PC-3 (cell line): Measurements from ENCODE around the gene ATG7. TPM values are rescaled to one million over a fixed set of nuclear protein-coding genes. Genes with fewer than 3 reads are reported as not detected.

Source experiments
- ATAC-seq: fragments of 200-7000 bp; cut with Tn5 transposase; 2 replicates; pipeline ENCODE4 v1.9.1; 2020; ENCODE audit warnings: mild to moderate bottlenecking, moderate library complexity
- BruUV-seq: library from RNA; stranded (reverse); fragments of 400-500 nt; replicated peaks from 2 replicates; lab custom pipeline; 2021; lab: Mats Ljungman, UMichigan
- CTCF ChIA-PET: fragments of 300-600 bp; sonication (Branson Sonifier 250); formaldehyde crosslinking; loops from one replicate; lab custom pipeline; 2022; ENCODE audit warnings: antibody characterized with exemption; lab: Charles Lee
- POLR2A ChIA-PET: fragments of 300-600 bp; sonication (Branson Sonifier 250); formaldehyde crosslinking; loops from one replicate; lab custom pipeline; 2022; ENCODE audit warnings: antibody characterized with exemption; ENCODE audit not compliant: unreplicated experiment; lab: Charles Lee
- DNase-seq: peaks from one replicate; pipeline ENCODE4 v3.0.0-alpha.2; 2015
- H2AFZ ChIP-seq: fragments of 300-600 bp; sonication (generic); 2 replicates; pipeline ENCODE4 v1.6.0; 2016; ENCODE audit warnings: antibody characterized with exemption, low read length
- H3F3A ChIP-seq: fragments of 300-600 bp; sonication (generic); one replicate; pipeline ENCODE4 v1.6.0; 2017; ENCODE audit warnings: antibody characterized with exemption, low read length, control low read depth, mild to moderate bottlenecking; ENCODE audit not compliant: unreplicated experiment
- H3K27ac ChIP-seq: fragments of 300-600 bp; sonication (generic); 2 replicates; pipeline ENCODE4 v1.5.1; 2016; ENCODE audit warnings: mild to moderate bottlenecking, low read length
- H3K27me3 ChIP-seq: fragments of 300-600 bp; sonication (generic); 2 replicates; pipeline ENCODE4 v1.6.1; 2016; ENCODE audit warnings: low read length, mixed read lengths
- H3K36me3 ChIP-seq: fragments of 300-600 bp; sonication (generic); 2 replicates; pipeline ENCODE4 v1.6.1; 2016; ENCODE audit warnings: low read depth, mixed run types, low read length, mixed read lengths
- H3K4me1 ChIP-seq: fragments of 300-600 bp; sonication (generic); 2 replicates; pipeline ENCODE4 v1.5.1; 2016; ENCODE audit warnings: low read length; ENCODE audit not compliant: insufficient read depth
- H3K4me2 ChIP-seq: fragments of 300-600 bp; sonication (generic); 2 replicates; pipeline ENCODE4 v1.6.0; 2016; ENCODE audit warnings: low read length
- H3K4me3 ChIP-seq: fragments of 300-600 bp; sonication (generic); 2 replicates; pipeline ENCODE4 v1.5.1; 2016; ENCODE audit warnings: mild to moderate bottlenecking, low read length, mixed read lengths
- H3K79me2 ChIP-seq: fragments of 300-600 bp; sonication (generic); 2 replicates; pipeline ENCODE4 v1.6.1; 2017; ENCODE audit warnings: low read length, mixed read lengths
- H3K9ac ChIP-seq: fragments of 300-600 bp; sonication (generic); 2 replicates; pipeline ENCODE4 v1.6.0; 2016; ENCODE audit warnings: mild to moderate bottlenecking, low read length
- H3K9me2 ChIP-seq: fragments of 300-600 bp; sonication (generic); replicated peaks from 2 replicates; pipeline ENCODE4 v1.6.1; 2016; ENCODE audit warnings: mixed run types, low read length, mixed read lengths
- H3K9me3 ChIP-seq: fragments of 300-600 bp; sonication (generic); 2 replicates; pipeline ENCODE4 v1.6.1; 2016; ENCODE audit warnings: low read length, mixed read lengths
- H4K20me1 ChIP-seq: fragments of 300-600 bp; sonication (generic); 2 replicates; pipeline ENCODE4 v1.6.1; 2016; ENCODE audit warnings: low read length, mixed read lengths
- EZH2 ChIP-seq: fragments of 300-600 bp; sonication (generic); IDR thresholded peaks from one replicate; pipeline ENCODE4 v1.6.1; 2017; ENCODE audit warnings: antibody characterized with exemption, mild to moderate bottlenecking, low read length; ENCODE audit not compliant: unreplicated experiment
- EZH2phosphoT487 ChIP-seq: fragments of 300-600 bp; sonication (generic); IDR thresholded peaks from 2 replicates; pipeline ENCODE4 v1.6.1; 2018; ENCODE audit warnings: mild to moderate bottlenecking, antibody characterized with exemption, low read length, borderline replicate concordance
- intact Hi-C: fragments of 100-400 bp; cut with micrococcal nuclease; formaldehyde crosslinking; loops from 2 replicates; pipeline ENCODE4 v1.9.0; 2023
- total RNA-seq: library from RNA; depleted of rRNA; stranded (reverse); fragments of >200 nt; gene quantifications from 2 replicates; pipeline ENCODE4 v1.2.3, GENCODE V29; 2014
- TF ChIP-seq, protein P1 (sequence below): fragments of 300-600 bp; sonication (generic); conservative IDR thresholded peaks from 2 replicates; pipeline ENCODE4 v1.5.1; 2017; ENCODE audit warnings: antibody characterized with exemption, low read depth, mild to moderate bottlenecking, low read length

The ATG7 gene
- total RNA-seq, 1 experiment from 2014 or later = 36.5 TPM

DNA sequence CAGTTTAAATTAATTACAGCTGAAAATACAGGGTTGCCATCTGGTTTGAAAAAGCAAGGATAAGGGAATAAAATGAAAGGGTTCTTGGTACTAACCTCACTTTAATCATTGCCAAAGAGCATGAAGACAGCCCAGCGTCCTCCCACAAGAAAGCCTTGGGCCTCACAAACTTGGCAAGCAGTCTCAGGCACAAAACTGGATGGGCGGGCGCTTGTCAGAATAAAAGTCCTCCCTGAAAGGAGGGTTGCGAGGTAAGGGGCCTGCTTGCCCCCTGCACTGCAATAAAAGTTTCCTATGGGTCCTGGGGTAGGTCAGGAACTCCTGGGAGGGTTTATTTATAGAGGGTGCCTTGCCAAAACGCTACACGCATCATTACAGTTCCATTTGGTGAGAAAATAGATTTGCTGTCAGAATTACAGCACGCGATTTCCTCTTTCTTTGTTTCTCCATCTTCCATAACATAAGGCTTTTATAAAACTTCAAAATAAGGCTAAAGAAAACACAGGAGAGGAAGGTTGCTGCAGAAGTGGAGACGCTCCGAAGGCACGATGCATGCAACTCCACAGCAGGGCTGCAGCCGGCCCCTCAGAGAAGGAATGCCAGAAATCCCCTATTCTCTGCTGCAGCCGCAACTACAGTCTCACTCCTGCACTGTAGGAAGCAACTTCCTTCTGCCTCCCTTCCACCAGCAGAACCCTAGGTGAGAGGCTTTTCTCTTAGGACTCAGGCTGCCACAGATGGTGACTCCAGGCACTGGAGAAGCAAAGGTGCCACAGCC lies 310.2 kb downstream of the ATG7 start:
- BruUV-seq = no TSS peak
- no peaks in the 10 kb centered on the region for H3K9me3 ChIP-seq
- intact Hi-C loops = no loop called here
- POLR2A ChIA-PET = no interaction called here
- H3K9ac ChIP-seq = no peak overlapping the region
- H3K36me3 ChIP-seq = peaks cover 5% of the 10 kb centered on the region; the same call in 1 of the 2 replicates
- H3K4me3 ChIP-seq = no peak overlapping the region
- H3K27ac ChIP-seq = no peak overlapping the region
- peaks cover 26% of the 10 kb centered on the region; the same call in 1 of the 2 replicates for H4K20me1 ChIP-seq
- no peak for DNase-seq
- H3F3A ChIP-seq = no peaks in the 10 kb centered on the region
- CTCF ChIA-PET = no interaction called here
- peaks cover 95% of the 10 kb centered on the region for H3K79me2 ChIP-seq
- no peaks in the 10 kb centered on the region for H3K4me1 ChIP-seq
- H3K9me2 ChIP-seq = no peaks in the 10 kb centered on the region
- H2AFZ ChIP-seq = no peak overlapping the region
- no peak overlapping the region for H3K4me2 ChIP-seq
- ATAC-seq = no peak
- TF ChIP-seq EZH2phosphoT487 (no peak), EZH2 (no peak)
- TF ChIP-seq, protein P1, sequence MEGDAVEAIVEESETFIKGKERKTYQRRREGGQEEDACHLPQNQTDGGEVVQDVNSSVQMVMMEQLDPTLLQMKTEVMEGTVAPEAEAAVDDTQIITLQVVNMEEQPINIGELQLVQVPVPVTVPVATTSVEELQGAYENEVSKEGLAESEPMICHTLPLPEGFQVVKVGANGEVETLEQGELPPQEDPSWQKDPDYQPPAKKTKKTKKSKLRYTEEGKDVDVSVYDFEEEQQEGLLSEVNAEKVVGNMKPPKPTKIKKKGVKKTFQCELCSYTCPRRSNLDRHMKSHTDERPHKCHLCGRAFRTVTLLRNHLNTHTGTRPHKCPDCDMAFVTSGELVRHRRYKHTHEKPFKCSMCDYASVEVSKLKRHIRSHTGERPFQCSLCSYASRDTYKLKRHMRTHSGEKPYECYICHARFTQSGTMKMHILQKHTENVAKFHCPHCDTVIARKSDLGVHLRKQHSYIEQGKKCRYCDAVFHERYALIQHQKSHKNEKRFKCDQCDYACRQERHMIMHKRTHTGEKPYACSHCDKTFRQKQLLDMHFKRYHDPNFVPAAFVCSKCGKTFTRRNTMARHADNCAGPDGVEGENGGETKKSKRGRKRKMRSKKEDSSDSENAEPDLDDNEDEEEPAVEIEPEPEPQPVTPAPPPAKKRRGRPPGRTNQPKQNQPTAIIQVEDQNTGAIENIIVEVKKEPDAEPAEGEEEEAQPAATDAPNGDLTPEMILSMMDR = no peak
- no peaks in the 10 kb centered on the region for H3K27me3 ChIP-seq

DNA sequence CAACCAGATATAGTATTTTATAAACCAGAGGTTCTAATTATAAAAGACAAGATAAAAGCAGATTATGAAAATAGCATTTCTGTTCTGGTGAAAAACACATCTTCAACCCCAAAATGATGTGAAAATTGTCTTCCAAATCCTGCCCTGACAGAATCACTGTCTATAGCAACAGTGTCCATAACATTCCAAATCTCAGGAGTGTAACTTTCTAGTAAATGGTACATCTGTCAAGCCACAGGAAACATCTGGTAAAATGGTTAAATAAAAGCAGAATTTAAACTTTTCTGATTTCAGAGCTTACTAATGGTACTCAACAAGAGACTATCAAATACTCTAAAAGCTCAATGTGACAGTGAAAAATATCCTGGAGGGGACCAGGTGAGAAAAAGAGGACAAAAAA lies 311.0 kb downstream of the ATG7 start:
- no TSS peak for BruUV-seq
- DNase-seq = no peak
- Histone ChIP-seq H3K27me3 (no peaks in the 10 kb centered on the region), H3K4me3 (no peak overlapping the region), H3K4me1 (no peaks in the 10 kb centered on the region), H3F3A (no peaks in the 10 kb centered on the region), H3K36me3 (peaks cover 5% of the 10 kb centered on the region; the same call in 1 of the 2 replicates), H3K9ac (no peak overlapping the region), H3K9me3 (no peaks in the 10 kb centered on the region), H4K20me1 (peaks cover 26% of the 10 kb centered on the region; the same call in 1 of the 2 replicates), H3K4me2 (no peak overlapping the region), H3K27ac (no peak overlapping the region), H3K9me2 (no peaks in the 10 kb centered on the region), H2AFZ (no peak overlapping the region), H3K79me2 (peaks cover 95% of the 10 kb centered on the region)
- TF ChIP-seq, protein P1 = no peak
- TF ChIP-seq EZH2phosphoT487 = no peak
- TF ChIP-seq EZH2 = no peak
- CTCF ChIA-PET = no interaction called here
- POLR2A ChIA-PET = no interaction called here
- no peak for ATAC-seq
- intact Hi-C loops = no loop called here

DNA sequence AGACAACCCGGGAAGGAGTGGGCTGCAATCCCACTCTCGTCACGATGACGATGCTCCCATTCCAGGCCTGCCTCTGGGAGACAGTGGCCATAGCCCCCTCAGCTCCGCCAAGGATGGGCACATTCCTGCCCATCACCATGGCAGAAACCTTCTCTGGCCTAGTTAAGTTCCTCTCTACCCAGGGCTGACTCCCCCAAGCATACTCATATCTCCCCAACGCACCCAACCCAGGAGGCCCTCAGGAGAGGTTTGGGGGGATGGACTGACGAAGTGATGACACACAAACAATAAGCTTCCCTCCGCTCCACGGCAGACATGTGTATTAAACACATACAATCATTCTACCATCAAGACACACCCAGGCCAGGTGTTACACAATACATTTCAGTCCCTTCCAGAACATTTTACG lies 311.4 kb downstream of the ATG7 start:
- POLR2A ChIA-PET = no interaction called here
- no peaks in the 10 kb centered on the region for H3K27me3 ChIP-seq
- ATAC-seq (no peak), DNase-seq (no peak)
- no peaks in the 10 kb centered on the region for H3K9me3 ChIP-seq
- BruUV-seq = no TSS peak
- H3K9ac ChIP-seq = no peak overlapping the region
- TF ChIP-seq, protein P1 = no peak
- no peak for TF ChIP-seq EZH2phosphoT487
- TF ChIP-seq EZH2 = no peak
- H3K4me3 ChIP-seq = no peak overlapping the region
- no peaks in the 10 kb centered on the region for H3K9me2 ChIP-seq
- peaks cover 26% of the 10 kb centered on the region; the same call in 1 of the 2 replicates for H4K20me1 ChIP-seq
- CTCF ChIA-PET = no interaction called here
- H3K79me2 ChIP-seq = peaks cover 98% of the 10 kb centered on the region
- H3F3A ChIP-seq = no peaks in the 10 kb centered on the region
- peaks cover 5% of the 10 kb centered on the region; the same call in 1 of the 2 replicates for H3K36me3 ChIP-seq
- H3K27ac ChIP-seq = no peak overlapping the region
- intact Hi-C loops = no loop called here
- no peaks in the 10 kb centered on the region for H3K4me1 ChIP-seq
- H3K4me2 ChIP-seq = no peak overlapping the region
- no peak overlapping the region for H2AFZ ChIP-seq
